Astrocyte (in vitro differentiated cells and primary cell): ENCODE results near the gene SEC63.

ENCODE experiments used
- CTCF ChIP-seq: IDR thresholded peaks from 2 replicates; pipeline ENCODE4 v1.5.1; 2011; ENCODE audit warnings: low read depth, mild to moderate bottlenecking, inconsistent platforms, low read length, moderate library complexity; ENCODE audit not compliant: insufficient read depth
- EZH2 ChIP-seq: IDR thresholded peaks from 2 replicates; pipeline ENCODE4 v1.6.1; 2012; ENCODE audit warnings: mild to moderate bottlenecking, low read length, inconsistent platforms; ENCODE audit not compliant: insufficient read depth

- no peak for TF ChIP-seq CTCF
- no peak for TF ChIP-seq EZH2
Measured at GRCh38 chr6:107991061-107991460, 33.1 kb upstream of the SEC63 start.
